GM21723 (cell line): ENCODE measurements around the gene TMEM132D.

Experiments
- ATAC-seq: cut with Tn5 transposase; IDR thresholded peaks from one replicate; pipeline ENCODE4 v1.9.1; 2021; ENCODE audit warnings: mild to moderate bottlenecking, moderate library complexity; ENCODE audit not compliant: unreplicated experiment

The TMEM132D gene

GRCh38 chr12:129606239-129606638 lies 297.6 kb downstream of the TMEM132D start:
- no peak for ATAC-seq

- ATAC-seq, result no peak
Measured at GRCh38 chr12:129605666-129606065, 298.2 kb downstream of the TMEM132D start.

- no peak for ATAC-seq
Measured at GRCh38 chr12:129604506-129604905, 299.3 kb downstream of the TMEM132D start.

DNA sequence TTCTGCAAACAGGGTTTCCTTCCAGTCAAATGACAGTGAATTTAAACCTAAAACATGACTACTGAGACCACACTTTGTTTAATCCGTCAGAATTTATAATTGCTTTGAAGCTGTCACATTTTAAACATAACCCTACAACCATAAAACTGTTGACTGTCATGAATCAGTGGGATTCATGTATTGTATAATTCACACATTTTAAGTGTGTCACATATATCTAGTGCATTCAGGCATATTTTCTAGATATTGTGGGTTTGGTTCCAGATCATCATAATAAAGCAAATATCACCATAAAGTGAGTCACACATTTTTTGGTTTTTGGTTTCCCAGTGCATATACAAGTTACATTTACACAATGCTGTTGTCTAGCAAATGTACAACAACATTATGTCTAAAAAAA lies 304.4 kb downstream of the TMEM132D start:
- no peak for ATAC-seq

- no peak for ATAC-seq
Measured at GRCh38 chr12:129594098-129594497, 309.7 kb downstream of the TMEM132D start.

DNA sequence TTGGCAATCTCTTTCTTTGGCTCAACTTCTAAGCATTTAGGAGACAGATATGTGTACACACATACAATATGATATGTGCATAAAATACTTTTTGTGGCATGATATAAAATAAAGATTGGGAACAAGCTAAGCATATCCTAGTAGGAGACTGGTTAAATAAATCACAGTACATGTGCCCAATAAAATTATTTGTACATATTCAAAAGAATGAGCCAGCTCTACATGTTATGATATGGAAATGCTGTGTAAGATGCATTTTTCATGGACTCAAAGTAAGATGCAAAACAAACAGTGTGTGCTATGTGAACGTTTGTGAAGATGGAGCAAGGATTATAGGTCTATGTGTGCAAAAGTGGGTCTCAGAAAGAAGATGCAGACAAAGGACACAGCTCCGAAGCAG lies 311.4 kb downstream of the TMEM132D start:
- ATAC-seq, result no peak

- ATAC-seq, result no peak
Measured at GRCh38 chr12:129589503-129589902, 314.3 kb downstream of the TMEM132D start.

GRCh38 chr12:129588142-129588541 lies 315.7 kb downstream of the TMEM132D start:
- no peak for ATAC-seq

- no peak for ATAC-seq
Measured at GRCh38 chr12:129585296-129585695, 318.5 kb downstream of the TMEM132D start.

GRCh38 chr12:129579879-129580278 lies 323.9 kb downstream of the TMEM132D start:
- no peak for ATAC-seq

DNA sequence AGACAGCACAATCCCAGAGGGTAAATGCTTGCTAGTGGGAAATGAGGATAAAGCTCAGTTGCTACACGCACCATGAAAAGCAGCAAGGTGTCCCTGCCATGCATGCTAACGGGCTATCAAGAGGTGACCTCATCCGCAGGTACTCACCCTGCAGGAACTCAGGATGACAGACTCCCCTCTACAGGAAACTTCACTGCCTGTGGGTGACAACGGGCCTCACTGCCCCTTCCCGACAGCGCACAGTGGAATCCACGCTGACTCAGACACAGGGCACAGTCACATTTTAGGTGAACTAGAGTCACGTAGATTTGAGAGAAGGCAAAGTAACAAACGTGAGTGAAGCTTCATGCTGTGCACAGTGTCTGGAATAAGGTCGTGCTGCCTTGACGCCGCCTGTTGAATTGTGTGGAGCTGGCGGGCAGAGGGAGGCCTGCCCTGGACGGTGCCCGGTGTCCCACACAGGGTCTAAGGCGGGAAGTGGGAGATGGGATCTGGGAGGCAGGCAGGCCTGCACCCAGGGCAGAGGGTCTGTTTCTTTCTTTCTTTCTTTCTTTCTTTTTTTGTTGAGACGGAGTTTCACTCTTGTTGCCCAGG lies 331.8 kb downstream of the TMEM132D start:
- no peak for ATAC-seq

DNA sequence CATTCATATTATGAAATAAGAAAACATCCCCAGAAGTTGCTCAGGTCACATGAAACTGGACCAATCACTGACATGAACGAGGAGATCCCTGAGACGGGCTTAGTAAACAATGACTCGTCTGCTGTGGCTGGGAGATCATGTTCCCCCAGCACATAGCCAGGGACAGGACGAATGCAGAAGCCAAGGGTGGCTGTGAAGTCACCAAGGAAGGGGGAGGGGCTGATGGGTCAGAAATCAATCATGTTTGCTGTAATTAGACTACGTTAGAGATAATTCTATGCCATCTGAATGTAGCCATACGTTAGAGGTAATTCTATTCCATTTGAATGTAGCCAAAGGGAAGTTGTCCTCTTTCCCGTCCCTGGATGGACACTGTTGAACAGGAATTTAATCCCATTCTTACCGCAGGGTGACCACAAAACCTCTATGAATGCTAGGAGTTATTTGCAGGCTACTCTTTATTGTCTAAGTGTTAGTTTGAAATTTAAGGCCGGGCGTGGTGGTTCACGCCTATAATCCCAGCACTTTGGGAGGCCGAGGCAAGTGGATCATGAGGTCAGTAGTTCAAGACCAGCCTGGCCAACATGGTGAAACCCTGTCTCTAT lies 332.9 kb downstream of the TMEM132D start:
- no peak for ATAC-seq

GRCh38 chr12:129566800-129567199 lies 337.0 kb downstream of the TMEM132D start:
- no peak for ATAC-seq

- no peak for ATAC-seq
Measured at GRCh38 chr12:129564768-129565167, 339.1 kb downstream of the TMEM132D start.

DNA sequence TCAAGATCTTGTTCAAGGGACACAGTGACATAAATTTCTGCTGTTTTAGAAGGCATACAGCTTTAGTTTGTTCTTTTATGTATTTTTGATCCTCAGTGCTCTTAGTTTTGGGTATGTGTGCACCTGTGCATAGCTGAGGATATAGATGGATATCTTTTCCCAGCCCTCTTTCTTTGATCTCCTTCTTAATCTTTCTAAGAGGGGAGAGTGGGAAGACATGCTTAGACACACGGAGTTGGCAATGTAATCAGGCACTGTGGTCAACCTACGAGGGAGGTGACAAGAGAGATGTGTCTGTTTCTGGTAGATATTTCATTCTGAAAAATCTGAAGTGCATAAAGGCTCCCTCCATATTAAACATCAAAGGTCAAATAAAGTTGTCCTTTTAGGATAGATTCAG lies 340.6 kb downstream of the TMEM132D start:
- no peak for ATAC-seq

- ATAC-seq, result no peak
Measured at GRCh38 chr12:129561304-129561703, 342.5 kb downstream of the TMEM132D start.

GRCh38 chr12:129559776-129560175 lies 344.0 kb downstream of the TMEM132D start:
- ATAC-seq, result no peak

- no peak for ATAC-seq
Measured at GRCh38 chr12:129558036-129558435, 345.8 kb downstream of the TMEM132D start.

DNA sequence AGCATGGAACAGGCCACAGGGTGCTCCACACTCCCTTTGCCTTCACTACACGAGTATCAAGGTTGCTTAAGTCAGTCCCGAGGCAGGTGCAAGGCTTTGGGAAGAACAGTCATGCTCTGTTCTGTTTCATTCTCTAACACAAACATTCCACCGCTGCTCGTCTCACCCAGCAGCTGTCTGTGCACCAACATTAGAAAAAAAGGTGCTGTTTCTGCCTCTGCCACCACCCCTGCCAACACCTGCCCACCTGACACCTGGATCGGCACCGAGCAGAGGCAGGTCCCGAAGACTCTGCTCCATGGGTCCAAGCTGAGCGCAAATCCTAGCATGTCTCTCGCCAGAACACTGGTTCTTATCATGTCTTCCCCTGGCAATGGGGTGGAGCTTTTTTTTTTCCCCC lies 347.7 kb downstream of the TMEM132D start:
- ATAC-seq, result no peak

GRCh38 chr12:129552996-129553750 lies 350.7 kb downstream of the TMEM132D start:
- no peak for ATAC-seq

DNA sequence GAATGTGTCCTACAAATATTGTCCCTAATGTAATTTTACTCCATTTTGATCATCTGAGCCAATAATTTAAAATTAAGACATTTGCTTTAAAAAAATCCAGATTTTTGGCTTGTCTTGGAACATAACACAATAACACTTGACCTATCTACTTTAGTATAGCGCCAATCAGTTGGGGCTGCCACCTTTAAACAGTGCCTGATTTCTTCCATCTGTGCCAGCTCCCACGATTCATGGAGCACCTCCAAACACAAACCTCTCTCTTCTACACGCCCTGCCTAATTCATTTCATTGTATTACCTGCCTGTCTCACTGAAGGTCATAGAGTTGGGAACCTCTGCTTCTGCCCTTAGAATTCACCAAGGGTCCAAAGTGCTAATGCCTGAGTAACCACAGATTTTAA lies 352.4 kb downstream of the TMEM132D start:
- no peak for ATAC-seq

- ATAC-seq, result no peak
Measured at GRCh38 chr12:129550353-129550752, 353.5 kb downstream of the TMEM132D start.
